AG08395 (cell line): Measurements from ENCODE around the gene UBE2U.

Experiments
- DNase-seq: peaks from one replicate; pipeline ENCODE4 v3.0.0; 2012; ENCODE audit warnings: mixed read lengths, low spot score

Gene UBE2U

DNA sequence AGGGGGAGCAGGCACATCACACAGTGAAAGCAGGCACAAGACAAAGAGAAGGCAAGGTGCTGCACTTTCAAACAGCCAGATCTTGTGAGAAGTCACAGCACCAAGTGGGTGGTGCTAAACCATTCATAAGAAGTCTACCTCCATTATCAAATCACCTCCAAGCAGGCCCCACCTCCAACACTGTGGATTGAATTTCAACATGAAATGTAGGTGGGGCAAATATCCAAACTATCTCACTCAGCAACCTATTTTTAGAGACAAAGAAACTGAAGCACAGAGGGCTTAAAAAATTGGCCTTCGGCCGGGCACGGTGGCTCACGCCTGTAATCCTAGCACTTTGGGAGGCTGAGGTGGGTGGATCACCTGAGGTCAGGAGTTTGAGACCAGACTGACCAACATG is 90.4 kb downstream of the UBE2U start:
- DNase-seq: no peak

DNA sequence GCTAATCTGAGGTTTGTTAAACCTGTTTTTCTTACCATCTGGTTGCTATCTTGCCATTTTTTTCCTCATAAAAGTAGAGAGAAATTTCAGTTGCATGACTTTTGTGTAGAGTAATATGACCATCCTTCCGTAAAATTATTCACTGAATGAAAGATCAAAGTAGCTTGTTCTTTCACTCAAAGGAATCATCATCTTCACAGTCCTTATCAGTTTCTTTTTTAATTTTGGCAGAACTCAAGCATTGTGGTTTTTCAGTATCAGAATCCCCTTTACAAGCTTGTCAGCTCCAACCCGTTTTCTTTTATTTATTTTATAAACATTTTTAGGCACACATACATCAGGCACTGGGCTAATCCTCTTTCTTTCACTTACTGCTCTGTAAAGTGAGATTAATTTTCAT is 91.7 kb downstream of the UBE2U start:
- no peak for DNase-seq

DNA sequence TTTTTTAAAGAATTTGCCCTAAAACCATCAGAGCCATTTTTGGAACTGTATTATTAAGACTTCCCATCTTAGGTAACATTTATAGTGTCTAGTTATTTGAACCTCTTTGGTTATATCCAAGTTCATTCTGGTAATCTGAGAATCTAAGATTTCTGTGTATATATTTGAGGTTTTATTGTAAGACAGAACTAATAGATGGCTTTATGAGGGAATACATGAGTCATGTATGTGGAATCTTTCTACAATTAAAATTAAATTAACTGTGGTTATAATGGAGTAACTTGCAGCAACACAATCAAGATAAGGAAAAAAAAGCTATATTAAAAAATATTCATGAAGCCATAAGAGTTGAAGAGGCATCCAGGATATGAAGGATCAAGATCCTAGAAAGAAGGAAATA is 92.1 kb downstream of the UBE2U start:
- DNase-seq: no peak

DNA sequence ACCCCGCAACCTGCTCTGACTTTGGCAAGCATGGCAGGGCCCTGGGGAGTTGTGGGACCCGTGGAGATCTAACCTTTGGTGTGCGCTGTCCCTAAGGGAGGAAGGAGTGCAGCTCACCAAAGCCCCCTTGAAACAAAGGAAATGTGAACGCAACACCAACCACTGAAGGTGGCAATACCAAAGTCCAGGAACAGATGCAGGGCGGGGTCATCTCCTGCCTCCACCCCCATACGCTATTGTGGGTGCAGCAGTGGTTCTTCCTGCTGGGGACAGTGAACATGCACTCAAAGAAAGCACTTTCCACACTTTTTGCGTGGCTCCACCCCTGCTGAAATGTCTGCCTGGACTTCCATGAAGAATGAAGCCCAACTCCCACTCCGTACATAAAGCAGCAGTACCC is 93.0 kb downstream of the UBE2U start:
- no peak for DNase-seq

DNA sequence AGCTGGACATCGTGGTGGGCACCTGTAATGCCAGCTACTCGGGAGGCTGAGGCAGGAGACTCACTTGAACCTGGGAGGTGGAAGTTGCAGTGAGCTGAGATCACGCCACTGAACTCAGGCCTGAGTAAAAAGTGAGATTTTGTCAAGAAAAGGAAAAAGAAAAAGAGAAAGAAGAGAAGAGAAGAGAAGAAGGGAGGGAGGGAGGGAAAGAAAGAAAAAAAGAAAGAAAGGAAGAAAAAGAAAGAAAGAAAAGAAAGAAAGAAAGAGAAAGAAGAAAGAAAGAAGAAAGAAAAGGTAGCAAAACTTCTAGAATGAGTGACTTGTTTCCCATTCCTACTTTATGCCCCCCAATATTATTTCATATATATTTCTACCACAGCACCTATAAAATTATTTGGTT is 98.8 kb downstream of the UBE2U start:
- DNase-seq: no peak

DNA sequence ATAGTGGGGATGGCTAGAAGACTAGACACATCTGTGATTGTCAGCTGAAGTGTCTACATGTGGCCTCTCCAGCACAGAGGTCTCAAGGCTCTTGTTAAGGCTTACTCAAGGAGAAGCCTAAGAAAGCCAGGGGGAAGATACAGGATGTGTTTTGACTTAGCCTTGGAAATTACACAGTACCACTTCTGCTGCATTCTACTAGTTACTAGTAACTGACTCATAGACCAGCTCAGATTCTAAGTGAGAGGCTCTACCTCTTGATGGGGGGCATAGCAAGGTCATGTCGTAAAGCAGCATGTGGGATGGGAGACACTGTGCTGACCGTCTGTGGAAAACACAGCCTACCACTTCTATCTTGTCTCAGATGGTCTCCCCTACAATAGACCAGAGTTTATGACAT is 99.5 kb downstream of the UBE2U start:
- no peak for DNase-seq

DNA sequence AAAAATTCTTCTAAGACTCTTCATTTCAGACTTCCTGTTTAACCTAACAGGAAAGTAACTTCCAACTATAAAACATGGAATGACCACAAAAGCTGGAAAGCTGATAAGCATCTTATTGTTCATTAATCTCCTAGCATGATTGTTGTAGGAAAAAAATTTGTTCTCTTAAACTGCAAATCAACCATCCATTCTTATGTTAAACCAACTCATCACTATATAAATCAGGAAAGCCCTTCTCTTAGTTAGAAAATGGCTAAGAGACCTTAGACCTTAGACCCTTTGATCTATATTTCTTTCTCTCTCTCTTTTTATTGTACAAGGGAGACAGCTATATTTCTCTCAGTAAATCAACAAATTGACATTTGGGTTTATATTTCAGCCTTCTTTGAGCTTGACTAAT is 101.4 kb downstream of the UBE2U start:
- DNase-seq: no peak

DNA sequence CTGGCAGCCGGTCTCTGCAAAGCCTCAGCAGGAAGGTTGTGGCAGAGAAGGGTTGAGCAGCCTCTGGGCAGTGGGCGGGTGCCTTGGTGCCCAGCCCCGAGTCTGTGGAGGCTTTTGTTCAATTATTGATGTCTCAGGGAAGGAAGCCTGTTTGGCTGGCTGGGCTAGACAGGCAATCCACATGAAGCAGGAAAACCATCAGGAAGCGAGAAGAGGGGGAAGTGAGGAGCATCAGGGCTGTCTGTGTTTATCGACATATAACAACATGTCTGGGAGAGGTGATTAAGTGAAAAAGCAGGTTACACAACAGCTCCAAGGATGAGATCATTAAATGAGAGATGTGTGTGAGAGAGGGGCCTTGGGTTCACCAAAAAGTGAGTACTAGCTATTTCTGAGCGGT is 105.4 kb downstream of the UBE2U start:
- DNase-seq: no peak

DNA sequence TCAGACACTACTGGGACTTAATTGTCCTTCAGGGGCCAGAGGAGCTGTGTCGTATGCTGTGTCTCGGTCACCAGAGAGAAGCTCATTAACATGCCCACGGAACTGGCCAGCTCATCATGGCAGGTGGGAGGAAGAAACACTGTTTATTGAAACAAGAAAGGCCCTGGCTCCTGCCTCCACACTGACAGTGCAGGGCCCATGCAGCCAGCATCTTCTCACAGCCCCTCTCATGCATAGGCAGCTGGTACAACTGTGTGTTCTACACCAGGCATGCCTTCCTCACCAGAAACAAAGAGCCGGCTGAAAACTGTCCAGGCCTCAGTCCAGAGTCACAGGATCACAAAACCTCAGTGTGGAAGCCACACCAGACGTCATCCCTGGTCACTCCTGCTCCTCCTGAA is 106.0 kb downstream of the UBE2U start:
- DNase-seq: no peak

DNA sequence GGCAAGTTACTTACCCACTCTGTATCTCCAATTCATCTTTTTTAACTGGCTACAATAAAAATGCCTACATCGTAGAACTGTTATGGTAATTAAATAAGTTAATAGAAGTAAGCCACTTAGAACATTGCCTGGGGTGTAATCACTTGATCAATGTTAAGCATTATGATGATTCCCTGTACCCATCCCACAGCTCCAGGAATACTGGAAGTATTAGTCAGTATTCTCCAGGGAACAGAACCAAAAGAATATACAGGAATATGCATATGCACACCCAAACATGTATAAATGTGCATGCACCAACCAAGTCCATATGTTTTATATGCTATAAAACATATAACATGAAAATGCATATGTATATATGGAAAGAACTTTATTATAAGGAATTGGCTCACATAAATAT is 107.3 kb downstream of the UBE2U start:
- no peak for DNase-seq

DNA sequence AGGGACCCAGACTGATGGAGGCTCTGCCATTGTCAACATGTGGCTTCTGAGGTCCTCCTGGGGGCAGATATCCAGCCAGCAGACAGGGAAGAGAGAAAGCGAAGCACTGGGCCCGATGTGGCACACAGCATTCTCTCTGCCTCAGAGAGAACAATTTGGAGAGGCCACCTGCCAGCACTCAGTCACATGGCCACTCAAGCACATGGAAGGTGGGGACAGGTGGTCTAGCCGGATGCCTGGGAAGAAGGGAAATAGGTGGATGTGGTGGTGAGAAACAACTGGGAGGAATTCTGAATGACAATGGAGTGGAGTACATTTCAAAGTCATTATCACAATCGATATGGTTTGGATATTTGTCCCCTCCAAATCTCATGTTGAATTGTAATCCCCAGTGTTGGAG is 109.0 kb downstream of the UBE2U start:
- no peak for DNase-seq

DNA sequence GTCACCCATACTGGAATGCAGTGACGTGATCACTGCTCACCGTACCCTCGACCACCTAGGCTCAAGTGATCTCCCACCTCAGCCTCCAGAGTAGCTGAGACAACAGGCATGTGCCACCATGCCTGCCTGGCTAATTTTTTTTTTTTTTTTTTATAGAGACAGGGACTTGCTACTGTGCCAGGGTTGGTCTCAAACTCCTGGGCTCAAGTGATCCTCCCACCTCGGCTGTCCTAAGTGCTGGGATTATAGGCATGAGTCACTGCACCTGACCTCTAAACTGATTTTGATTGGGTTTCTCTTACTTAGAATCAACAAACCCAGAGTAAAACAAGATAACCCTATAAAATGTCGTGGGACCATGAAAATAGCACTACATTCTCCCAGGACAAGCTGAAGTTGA is 112.0 kb downstream of the UBE2U start:
- no peak for DNase-seq
